Dedifferentiated amniotic fluid mesenchymal stem cell (primary cell): ENCODE data around the gene NTM.
A peak's percentile ranks its signal among the peaks of the same experiment; 100 is the strongest.
"Not testable (repeated sequence)": the region's sequence is repeated elsewhere in the genome, so short reads cannot be mapped to it uniquely, and the experiment has no call there.

Experiments
- DNase-seq: peaks from one replicate; pipeline ENCODE4 v3.0.0-alpha.2; 2016; ENCODE audit errors: extremely low spot score

The NTM gene

GRCh38 chr11:131667566-131667965 is 297.2 kb downstream of the NTM start:
- DNase-seq, result no peak

GRCh38 chr11:131668500-131669400 is 298.3 kb downstream of the NTM start:
- no peak for DNase-seq

- DNase-seq, result no peak
Observed at GRCh38 chr11:131669401-131669780, 299.0 kb downstream of the NTM start.

GRCh38 chr11:131670876-131671275 is 300.5 kb downstream of the NTM start:
- DNase-seq, result no peak

GRCh38 chr11:131671320-131671719 is 300.9 kb downstream of the NTM start:
- no peak for DNase-seq

GRCh38 chr11:131671734-131672133 is 301.3 kb downstream of the NTM start:
- no peak for DNase-seq

- DNase-seq, result no peak
Observed at GRCh38 chr11:131672191-131672590, 301.8 kb downstream of the NTM start.

- peak; percentile 84 for DNase-seq
Observed at GRCh38 chr11:131674051-131674755, 303.8 kb downstream of the NTM start.

- no peak for DNase-seq
Observed at GRCh38 chr11:131675121-131675888, 304.9 kb downstream of the NTM start.

GRCh38 chr11:131677828-131678470 is 307.5 kb downstream of the NTM start:
- DNase-seq, result no peak

- DNase-seq, result no peak
Observed at GRCh38 chr11:131678658-131679340, 308.4 kb downstream of the NTM start.

GRCh38 chr11:131680448-131680847 is 310.0 kb downstream of the NTM start:
- DNase-seq, result not testable (repeated sequence)

- no peak for DNase-seq
Observed at GRCh38 chr11:131681920-131682319, 311.5 kb downstream of the NTM start.

- no peak for DNase-seq
Observed at GRCh38 chr11:131682373-131683015, 312.1 kb downstream of the NTM start.

- no peak for DNase-seq
Observed at GRCh38 chr11:131683131-131683530, 312.7 kb downstream of the NTM start.

GRCh38 chr11:131683666-131684065 is 313.3 kb downstream of the NTM start:
- no peak for DNase-seq

GRCh38 chr11:131684111-131685060 is 314.0 kb downstream of the NTM start:
- DNase-seq, result no peak

- no peak for DNase-seq
Observed at GRCh38 chr11:131685206-131685605, 314.8 kb downstream of the NTM start.

GRCh38 chr11:131685906-131686305 is 315.5 kb downstream of the NTM start:
- no peak for DNase-seq

GRCh38 chr11:131686836-131687235 is 316.4 kb downstream of the NTM start:
- DNase-seq, result no peak
